ENCODE measurements around the gene RPL34.

DNA sequence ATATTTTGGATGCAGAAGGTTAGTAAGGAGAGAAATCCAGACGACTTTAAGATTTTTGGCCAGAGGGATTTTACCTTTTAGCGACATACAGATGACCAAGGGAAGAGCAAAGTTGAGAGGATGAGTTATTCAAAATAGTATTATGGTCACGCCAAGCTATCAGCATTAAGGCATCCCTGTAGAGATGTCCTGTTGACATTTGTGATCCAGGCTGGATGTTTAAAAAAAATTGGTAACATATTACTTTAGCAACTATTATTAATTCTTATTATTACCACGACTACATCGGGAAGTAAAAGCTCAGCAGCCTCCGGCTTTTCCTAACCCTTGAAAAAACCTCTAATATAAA lies 29.5 kb downstream of the RPL34 start:
- TF ChIP-seq, protein P1, sequence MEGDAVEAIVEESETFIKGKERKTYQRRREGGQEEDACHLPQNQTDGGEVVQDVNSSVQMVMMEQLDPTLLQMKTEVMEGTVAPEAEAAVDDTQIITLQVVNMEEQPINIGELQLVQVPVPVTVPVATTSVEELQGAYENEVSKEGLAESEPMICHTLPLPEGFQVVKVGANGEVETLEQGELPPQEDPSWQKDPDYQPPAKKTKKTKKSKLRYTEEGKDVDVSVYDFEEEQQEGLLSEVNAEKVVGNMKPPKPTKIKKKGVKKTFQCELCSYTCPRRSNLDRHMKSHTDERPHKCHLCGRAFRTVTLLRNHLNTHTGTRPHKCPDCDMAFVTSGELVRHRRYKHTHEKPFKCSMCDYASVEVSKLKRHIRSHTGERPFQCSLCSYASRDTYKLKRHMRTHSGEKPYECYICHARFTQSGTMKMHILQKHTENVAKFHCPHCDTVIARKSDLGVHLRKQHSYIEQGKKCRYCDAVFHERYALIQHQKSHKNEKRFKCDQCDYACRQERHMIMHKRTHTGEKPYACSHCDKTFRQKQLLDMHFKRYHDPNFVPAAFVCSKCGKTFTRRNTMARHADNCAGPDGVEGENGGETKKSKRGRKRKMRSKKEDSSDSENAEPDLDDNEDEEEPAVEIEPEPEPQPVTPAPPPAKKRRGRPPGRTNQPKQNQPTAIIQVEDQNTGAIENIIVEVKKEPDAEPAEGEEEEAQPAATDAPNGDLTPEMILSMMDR (IDR thresholded peaks at IDR 0.05) = no peak; the same call in 1 of the 2 replicates
- no peak for TF ChIP-seq ZFX (IDR thresholded peaks at IDR 0.05; ENCODE audit: borderline replicate concordance)

Data from 22Rv1 (cell line).